NCI-H146 (cell line): Measurements from ENCODE around the gene RRAS.
A peak's percentile ranks its signal among the peaks of the same experiment; 100 is the strongest.
"Not testable (repeated sequence)": the region's sequence is repeated elsewhere in the genome, so short reads cannot be mapped to it uniquely, and the experiment has no call there.

Experiments
- DNase-seq: peaks from one replicate; lab custom pipeline; 2025; lab: John Stamatoyannopoulos, UW

RRAS gene

GRCh38 chr19:49654581-49654980, 14.6 kb upstream of the RRAS start:
- DNase-seq: no peak

GRCh38 chr19:49653466-49653806, 13.5 kb upstream of the RRAS start:
- no peak for DNase-seq

GRCh38 chr19:49652551-49653465, 12.9 kb upstream of the RRAS start:
- DNase-seq: no peak

GRCh38 chr19:49651820-49652550, 12.0 kb upstream of the RRAS start:
- DNase-seq: no peak

GRCh38 chr19:49651029-49651819, 11.3 kb upstream of the RRAS start:
- DNase-seq: no peak

- DNase-seq: no peak
These were observed 6.6 kb upstream of the RRAS start for GRCh38 chr19:49646586-49646985.

GRCh38 chr19:49645995-49646394, 6.1 kb upstream of the RRAS start:
- DNase-seq: no peak

- DNase-seq: no peak
These were observed 5.6 kb upstream of the RRAS start for GRCh38 chr19:49645592-49645991.

- no peak for DNase-seq
These were observed 3.5 kb upstream of the RRAS start for GRCh38 chr19:49643466-49643865.

- no peak for DNase-seq
These were observed 2.6 kb upstream of the RRAS start for GRCh38 chr19:49642492-49643035.

GRCh38 chr19:49641688-49642491, 1.9 kb upstream of the RRAS start, which contains the start of gene SCAF1:
TSS of gene SCAF1 (plus strand) at chr19:49642209. CDS start at chr19:49645027, 2,818 bp downstream.
- peak; percentile 100 for DNase-seq

GRCh38 chr19:49639401-49640112, 386 bp downstream of the RRAS start:
- no peak for DNase-seq

GRCh38 chr19:49637821-49638738, 1.9 kb downstream of the RRAS start:
- no peak for DNase-seq

- peak; percentile 69 for DNase-seq
These were observed 3.6 kb downstream of the RRAS start for GRCh38 chr19:49636233-49636932.

GRCh38 chr19:49635530-49636232, 4.3 kb downstream of the RRAS start:
- no peak for DNase-seq

GRCh38 chr19:49633273-49633672, 6.7 kb downstream of the RRAS start:
- not testable (repeated sequence) for DNase-seq

- no peak for DNase-seq
These were observed 7.4 kb downstream of the RRAS start for GRCh38 chr19:49632576-49632975.

- DNase-seq: no peak
These were observed 8.2 kb downstream of the RRAS start for GRCh38 chr19:49631610-49632192.
